SK-N-SH (cell line): ENCODE results near the gene C9orf43.

Experiments used
- EP300 ChIP-seq, 2 experiments: IDR thresholded peaks; 2 replicates each; pipeline versions ENCODE4 v1.4.0 to v1.6.1; 2012; ENCODE audit warnings: borderline replicate concordance in 1 of 2, low read depth in 1 of 2, low read length in 1 of 2
- GABPA ChIP-seq: IDR thresholded peaks from 2 replicates; pipeline ENCODE4 v1.4.0; 2012; ENCODE audit warnings: low read depth, mild to moderate bottlenecking
- JUND ChIP-seq: IDR thresholded peaks from 2 replicates; pipeline ENCODE4 v1.4.0; 2012
- NFIC ChIP-seq: IDR thresholded peaks from 2 replicates; pipeline ENCODE4 v1.4.0; 2012; ENCODE audit warnings: borderline replicate concordance
- RAD21 ChIP-seq: IDR thresholded peaks from 2 replicates; pipeline ENCODE4 v1.6.1; 2012; ENCODE audit warnings: mild to moderate bottlenecking, low read length
- SIN3A ChIP-seq: IDR thresholded peaks from 2 replicates; pipeline ENCODE4 v1.6.1; 2012; ENCODE audit warnings: low read depth, mild to moderate bottlenecking, low read length, moderate library complexity, borderline replicate concordance
- SMC3 ChIP-seq: IDR thresholded peaks from 2 replicates; pipeline ENCODE4 v1.6.1; 2012; ENCODE audit warnings: low read depth, low read length, improper control_type of control experiment
- TAF1 ChIP-seq: IDR thresholded peaks from 2 replicates; pipeline ENCODE4 v1.6.1; 2012; ENCODE audit warnings: low read depth, mild to moderate bottlenecking, low read length, moderate library complexity, borderline replicate concordance
- YY1 ChIP-seq: IDR thresholded peaks from 2 replicates; pipeline ENCODE4 v1.4.0; 2012; ENCODE audit warnings: low read depth, mild to moderate bottlenecking
- TF ChIP-seq, protein P1 (sequence below): fragments of 200-600 bp; sonication (generic); IDR thresholded peaks from 2 replicates; pipeline ENCODE4 v1.6.1; 2017; ENCODE audit warnings: antibody characterized with exemption, mild to moderate bottlenecking, moderate library complexity
- TF ChIP-seq, protein P2 (sequence below): fragments of 150-350 bp; IDR thresholded peaks from 2 replicates; pipeline ENCODE4 v1.6.1; 2017; ENCODE audit warnings: antibody characterized with exemption, low read length, low read depth, borderline replicate concordance

DNA sequence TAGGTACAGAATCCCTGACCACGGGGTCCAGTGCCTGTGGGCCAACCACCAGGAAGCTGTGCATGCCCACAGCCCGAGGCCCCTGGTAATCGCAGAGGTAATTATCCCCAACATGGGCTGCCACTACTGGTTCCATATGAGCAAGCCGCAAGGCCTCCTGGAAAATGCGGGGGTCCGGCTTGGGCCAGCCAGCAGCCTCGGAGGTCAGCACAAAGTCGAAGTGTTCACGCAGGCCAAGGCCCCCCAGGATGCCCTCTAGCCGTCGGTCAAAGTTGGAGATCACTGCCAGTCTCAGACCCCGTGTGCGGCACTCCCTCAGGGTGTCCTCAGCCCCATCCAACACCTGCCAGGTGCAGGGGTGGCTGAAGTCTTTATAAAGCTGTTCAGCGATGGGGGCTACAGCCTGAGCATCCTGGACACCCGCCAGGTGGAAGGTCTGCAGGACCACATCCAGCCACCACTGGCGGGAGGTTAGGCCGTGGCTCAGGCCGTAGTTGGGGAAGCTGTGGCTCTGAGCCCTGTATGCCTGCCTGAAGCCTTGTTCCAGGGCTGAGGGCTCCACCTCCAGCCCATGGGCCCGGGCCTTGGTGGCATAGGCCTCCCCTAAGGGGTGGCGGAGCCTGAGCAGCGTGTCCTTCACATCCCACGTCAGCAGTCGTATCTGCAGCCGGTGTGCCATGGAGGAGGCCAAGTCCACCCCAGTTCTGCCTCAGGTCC lies 36.7 kb upstream of the C9orf43 start:
- TF ChIP-seq SIN3A (no peak), TAF1 (no peak), NFIC (no peak), EP300 (IDR thresholded peaks at IDR 0.05; ENCODE audit: borderline replicate concordance in 1 of 2, low read depth in 1 of 2, low read length in 1 of 2) (no peak), SMC3 (no peak), JUND (no peak), GABPA (no peak), YY1 (no peak), RAD21 (no peak)
- TF ChIP-seq, protein P1, sequence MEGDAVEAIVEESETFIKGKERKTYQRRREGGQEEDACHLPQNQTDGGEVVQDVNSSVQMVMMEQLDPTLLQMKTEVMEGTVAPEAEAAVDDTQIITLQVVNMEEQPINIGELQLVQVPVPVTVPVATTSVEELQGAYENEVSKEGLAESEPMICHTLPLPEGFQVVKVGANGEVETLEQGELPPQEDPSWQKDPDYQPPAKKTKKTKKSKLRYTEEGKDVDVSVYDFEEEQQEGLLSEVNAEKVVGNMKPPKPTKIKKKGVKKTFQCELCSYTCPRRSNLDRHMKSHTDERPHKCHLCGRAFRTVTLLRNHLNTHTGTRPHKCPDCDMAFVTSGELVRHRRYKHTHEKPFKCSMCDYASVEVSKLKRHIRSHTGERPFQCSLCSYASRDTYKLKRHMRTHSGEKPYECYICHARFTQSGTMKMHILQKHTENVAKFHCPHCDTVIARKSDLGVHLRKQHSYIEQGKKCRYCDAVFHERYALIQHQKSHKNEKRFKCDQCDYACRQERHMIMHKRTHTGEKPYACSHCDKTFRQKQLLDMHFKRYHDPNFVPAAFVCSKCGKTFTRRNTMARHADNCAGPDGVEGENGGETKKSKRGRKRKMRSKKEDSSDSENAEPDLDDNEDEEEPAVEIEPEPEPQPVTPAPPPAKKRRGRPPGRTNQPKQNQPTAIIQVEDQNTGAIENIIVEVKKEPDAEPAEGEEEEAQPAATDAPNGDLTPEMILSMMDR, result no peak
- TF ChIP-seq, protein P2, sequence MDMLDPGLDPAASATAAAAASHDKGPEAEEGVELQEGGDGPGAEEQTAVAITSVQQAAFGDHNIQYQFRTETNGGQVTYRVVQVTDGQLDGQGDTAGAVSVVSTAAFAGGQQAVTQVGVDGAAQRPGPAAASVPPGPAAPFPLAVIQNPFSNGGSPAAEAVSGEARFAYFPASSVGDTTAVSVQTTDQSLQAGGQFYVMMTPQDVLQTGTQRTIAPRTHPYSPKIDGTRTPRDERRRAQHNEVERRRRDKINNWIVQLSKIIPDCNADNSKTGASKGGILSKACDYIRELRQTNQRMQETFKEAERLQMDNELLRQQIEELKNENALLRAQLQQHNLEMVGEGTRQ, result no peak
